GM18498 (cell line): ENCODE results near the gene PRR35.

ENCODE experiments used
- ATAC-seq: cut with Tn5 transposase; IDR thresholded peaks from one replicate; pipeline ENCODE4 v1.9.1; 2021; ENCODE audit warnings: mild to moderate bottlenecking, moderate library complexity; ENCODE audit not compliant: unreplicated experiment

The PRR35 gene

GRCh38 chr16:560204-560700 lies at the start of gene PRR35:
TSS of gene PRR35 (plus strand) at chr16:560394. CDS start at chr16:563295, 2,901 bp downstream.
- ATAC-seq = no peak

- ATAC-seq = no peak
Measured at GRCh38 chr16:512802-513201, 47.4 kb upstream of the PRR35 start.

GRCh38 chr16:513950-514349 lies 46.2 kb upstream of the PRR35 start:
- no peak for ATAC-seq

- no peak for ATAC-seq
Measured at GRCh38 chr16:515175-515938, 44.8 kb upstream of the PRR35 start.

- ATAC-seq = no peak
Measured at GRCh38 chr16:515939-516226, 44.3 kb upstream of the PRR35 start.

- no peak for ATAC-seq
Measured at GRCh38 chr16:516301-516700, 43.9 kb upstream of the PRR35 start.

- no peak for ATAC-seq
Measured at GRCh38 chr16:518858-519257, 41.3 kb upstream of the PRR35 start.

- no peak for ATAC-seq
Measured at GRCh38 chr16:519425-519824, 40.8 kb upstream of the PRR35 start.

- ATAC-seq = no peak
Measured at GRCh38 chr16:519841-520687, 40.1 kb upstream of the PRR35 start.

- no peak for ATAC-seq
Measured at GRCh38 chr16:520847-521246, 39.3 kb upstream of the PRR35 start.

- no peak for ATAC-seq
Measured at GRCh38 chr16:521381-522210, 38.6 kb upstream of the PRR35 start.

GRCh38 chr16:522320-523096 lies 37.7 kb upstream of the PRR35 start:
- no peak for ATAC-seq

- ATAC-seq = no peak
Measured at GRCh38 chr16:523097-523741, 37.0 kb upstream of the PRR35 start.

GRCh38 chr16:524274-525040 lies 35.7 kb upstream of the PRR35 start:
- ATAC-seq = no peak

- ATAC-seq = no peak
Measured at GRCh38 chr16:525123-525519, 35.1 kb upstream of the PRR35 start.

GRCh38 chr16:525520-526180 lies 34.5 kb upstream of the PRR35 start:
- no peak for ATAC-seq

- ATAC-seq = no peak
Measured at GRCh38 chr16:526181-527014, 33.8 kb upstream of the PRR35 start.
